Testis (tissue), 3 donors: ENCODE results near the gene CACNA1C. TPM values are rescaled to one million over a fixed set of nuclear protein-coding genes. Genes with fewer than 3 reads are reported as not detected.

Source experiments
- DNase-seq: peaks from one replicate; pipeline ENCODE4 v3.0.0-alpha.2; 2019
- H3K27ac ChIP-seq, 2 donors: fragments of 200-600 bp; sonication (generic); one replicate each; pipeline ENCODE4 v1.5.1; 2019
- H3K27me3 ChIP-seq: fragments of 200-600 bp; sonication (generic); one replicate; pipeline ENCODE4 v1.5.1; 2019
- H3K36me3 ChIP-seq: fragments of 200-600 bp; sonication (generic); one replicate; pipeline ENCODE4 v1.5.1; 2017; ENCODE audit warnings: low read depth; ENCODE audit errors: missing control alignments
- H3K4me1 ChIP-seq: fragments of 200-600 bp; sonication (generic); one replicate; pipeline ENCODE4 v1.5.1; 2019
- H3K4me3 ChIP-seq, 2 donors: fragments of 200-600 bp; sonication (generic); one replicate each; pipeline ENCODE4 v1.5.1; 2017 to 2019
- H3K9me3 ChIP-seq: fragments of 200-600 bp; sonication (generic); one replicate; pipeline ENCODE4 v1.5.1; 2017
- CTCF ChIP-seq, 3 experiments: fragments of 450-650 bp in 2 of 3; fragments of 200-600 bp in 1 of 3; sonication (generic) in 1 of 3; IDR thresholded peaks; one replicate each; pipeline ENCODE4 v1.5.1; 2016 to 2019; ENCODE audit warnings: antibody characterized with exemption in 3 of 3, mild to moderate bottlenecking in 2 of 3, moderate library complexity in 1 of 3
- POLR2A ChIP-seq: fragments of 450-650 bp; IDR thresholded peaks from one replicate; pipeline ENCODE4 v1.6.1; 2017; ENCODE audit warnings: antibody characterized with exemption, mild to moderate bottlenecking, moderate library complexity
- WGBS, 2 donors: methylation state at CpG; one replicate each; pipeline ENCODE4 v1.1.5; 2018; 5-methylcytosine and 5-hydroxymethylcytosine counted together
- intact Hi-C: fragments of 100-400 bp; cut with DNase I; formaldehyde crosslinking; loops from one replicate; pipeline ENCODE4 v1.15.1; 2023; ENCODE audit warnings: low total_unique reads
- polyA plus RNA-seq: library from polyadenylated mRNA; stranded (reverse); fragments of 350-450 nt; fragmentation: Illumina TruSeq; extraction: RNeasy Lipid Tissue Mini Kit (QIAGEN cat#74804); gene quantifications from one replicate; pipeline ENCODE4 v1.2.3, GENCODE V29; 2014; ENCODE audit warnings: low read depth, low replicate concordance; ENCODE audit not compliant: insufficient read depth
- total RNA-seq, 2 donors: library from RNA; depleted of rRNA; stranded (reverse); fragments of >200 nt; gene quantifications; one replicate each; pipeline ENCODE4 v1.2.3, GENCODE V29; 2016

The CACNA1C gene
- total and polyA plus RNA-seq, 3 donors from 2014 or later: 20.3 to 36.8 (median 32.0) TPM

DNA sequence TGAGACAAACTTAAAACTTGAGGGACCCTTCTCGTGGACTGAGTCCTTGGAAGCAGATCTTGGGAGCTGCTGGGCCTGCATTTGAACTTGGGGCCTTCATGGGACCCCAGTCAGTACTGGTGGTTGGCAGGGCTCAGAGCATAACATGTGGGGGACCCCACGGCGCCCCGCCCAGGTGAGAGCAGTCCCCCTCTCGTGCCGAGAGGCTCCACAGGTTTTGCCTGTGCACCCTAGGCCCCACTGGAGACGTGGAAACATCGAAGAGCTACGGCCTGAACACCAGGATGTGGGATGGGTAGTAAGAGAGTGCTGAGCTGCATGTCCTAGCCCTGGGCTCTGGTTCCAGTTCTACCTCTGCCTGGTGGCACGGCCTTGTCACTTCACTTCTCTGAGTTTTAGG lies 84.1 kb downstream of the CACNA1C start:
- TF ChIP-seq CTCF (IDR thresholded peaks at IDR 0.05): no peak
- TF ChIP-seq POLR2A: no peak
- no peak overlapping the region for H3K27ac ChIP-seq
- DNase-seq: no peak
- H3K36me3 ChIP-seq: no peaks in the 10 kb centered on the region
- H3K4me1 ChIP-seq: peaks cover 4% of the 10 kb centered on the region
- H3K4me3 ChIP-seq: no peak overlapping the region
- intact Hi-C loops: no loop called here
- 96 to 100% methylated on average over 5 to 10 of the region's 10 CpGs for WGBS, 2 donors
- no peaks in the 10 kb centered on the region for H3K9me3 ChIP-seq
- H3K27me3 ChIP-seq: no peaks in the 10 kb centered on the region

- intact Hi-C loops: no loop called here
- Histone ChIP-seq H3K27ac (no peak overlapping the region), H3K4me1 (peaks cover 4% of the 10 kb centered on the region), H3K27me3 (no peaks in the 10 kb centered on the region), H3K9me3 (no peaks in the 10 kb centered on the region), H3K4me3 (no peak overlapping the region), H3K36me3 (no peaks in the 10 kb centered on the region)
- WGBS, 2 donors: 38 to 58% methylated on average over 10 of the region's 10 CpGs
- DNase-seq: peak; percentile 28
- TF ChIP-seq POLR2A (no peak), CTCF (IDR thresholded peaks at IDR 0.05) (no peak)
Measured at GRCh38 chr12:2137711-2138110, 84.9 kb downstream of the CACNA1C start.

DNA sequence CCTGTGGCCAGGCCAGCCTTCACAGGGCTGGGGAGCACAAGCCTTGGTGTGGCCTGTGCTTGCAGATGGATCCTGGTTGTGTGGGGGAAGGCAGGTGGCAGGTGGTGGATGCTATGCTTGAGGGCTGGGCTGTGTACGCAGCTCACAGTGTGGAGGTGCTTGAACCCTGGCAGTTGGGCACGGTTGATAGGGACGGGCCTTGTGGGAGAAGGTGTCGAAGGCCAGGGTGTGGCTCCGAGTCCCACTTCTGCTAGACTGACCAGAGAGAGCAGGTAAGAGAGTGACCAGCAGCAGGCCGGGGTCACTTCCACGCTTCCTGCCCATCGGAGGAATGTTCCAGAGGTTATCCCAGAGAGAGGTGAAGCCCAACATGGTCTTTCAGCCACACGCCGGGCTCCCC lies 85.5 kb downstream of the CACNA1C start:
- WGBS, 2 donors: 87 to 89% methylated on average over 3 to 10 of the region's 10 CpGs
- no peak overlapping the region for H3K4me3 ChIP-seq
- intact Hi-C loops: no loop called here
- no peaks in the 10 kb centered on the region for H3K36me3 ChIP-seq
- no peak for TF ChIP-seq POLR2A
- no peak for TF ChIP-seq CTCF (IDR thresholded peaks at IDR 0.05)
- H3K27me3 ChIP-seq: no peaks in the 10 kb centered on the region
- no peaks in the 10 kb centered on the region for H3K9me3 ChIP-seq
- H3K4me1 ChIP-seq: peaks cover 4% of the 10 kb centered on the region
- no peak for DNase-seq
- H3K27ac ChIP-seq: no peak overlapping the region

GRCh38 chr12:2138871-2139308 lies 86.1 kb downstream of the CACNA1C start:
- Histone ChIP-seq H3K4me1 (peaks cover 4% of the 10 kb centered on the region), H3K27ac (no peak overlapping the region), H3K27me3 (no peaks in the 10 kb centered on the region), H3K36me3 (no peaks in the 10 kb centered on the region), H3K4me3 (no peak overlapping the region), H3K9me3 (no peaks in the 10 kb centered on the region)
- intact Hi-C loops: no loop called here
- WGBS, 2 donors: 92 to 96% methylated on average over 6 of the region's 6 CpGs
- DNase-seq: no peak
- TF ChIP-seq POLR2A: no peak
- no peak for TF ChIP-seq CTCF (IDR thresholded peaks at IDR 0.05)

- TF ChIP-seq POLR2A: no peak
- TF ChIP-seq CTCF (IDR thresholded peaks at IDR 0.05): no peak
- DNase-seq: no peak
- Histone ChIP-seq H3K36me3 (no peaks in the 10 kb centered on the region), H3K4me3 (no peak overlapping the region), H3K27ac (no peak overlapping the region), H3K4me1 (peaks cover 4% of the 10 kb centered on the region), H3K27me3 (no peaks in the 10 kb centered on the region), H3K9me3 (no peaks in the 10 kb centered on the region)
- 97 to 100% methylated on average over 1 to 10 of the region's 10 CpGs for WGBS, 2 donors
- intact Hi-C loops: no loop called here
Measured at GRCh38 chr12:2139651-2140050, 86.9 kb downstream of the CACNA1C start.
